Right lobe of liver (tissue), 6 donors: Measurements from ENCODE around the gene NLRC5. TPM values are rescaled to one million over a fixed set of nuclear protein-coding genes. Genes with fewer than 3 reads are reported as not detected.
"Not testable (repeated sequence)": the region's sequence is repeated elsewhere in the genome, so short reads cannot be mapped to it uniquely, and the experiment has no call there.

ENCODE experiments used
- ATAC-seq, 4 donors: fragments of 200-7000 bp; cut with Tn5 transposase; one replicate each; pipeline ENCODE4 v1.9.1; 2020; ENCODE audit warnings: mild to moderate bottlenecking in 4 of 4, moderate library complexity in 4 of 4
- DNase-seq, 3 donors: peaks; one replicate each; pipeline ENCODE4 v3.0.0-alpha.2; 2020
- H3K27ac ChIP-seq, 3 donors: fragments of 200-600 bp; one replicate each; pipeline ENCODE4 v1.8.0; 2022
- H3K27me3 ChIP-seq, 2 donors: fragments of 200-600 bp; one replicate each; pipeline ENCODE4 v1.8.0; 2022
- H3K36me3 ChIP-seq, 4 donors: fragments of 200-600 bp; sonication (generic) in 1 of 4; one replicate each; pipeline versions ENCODE4 v1.5.1 to v1.8.0; 2017 to 2022; ENCODE audit warnings: control low read depth in 1 of 4
- H3K4me1 ChIP-seq, 4 donors: fragments of 200-600 bp; sonication (generic) in 1 of 4; one replicate each; pipeline versions ENCODE4 v1.5.1 to v1.8.0; 2017 to 2022; ENCODE audit warnings: control low read depth in 1 of 4
- H3K4me3 ChIP-seq, 3 donors: fragments of 200-600 bp; one replicate each; pipeline ENCODE4 v1.8.0; 2022
- H3K9me3 ChIP-seq, 4 donors: fragments of 200-600 bp; sonication (generic) in 1 of 4; one replicate each; pipeline versions ENCODE4 v1.5.1 to v1.8.0; 2017 to 2022; ENCODE audit warnings: control low read depth in 1 of 4
- CTCF ChIP-seq, 4 donors: fragments of 200-600 bp in 3 of 4; fragments of 450-650 bp in 1 of 4; IDR thresholded peaks; one replicate each; pipeline versions ENCODE4 v1.5.1 to v1.8.0; 2016 to 2022; ENCODE audit warnings: antibody characterized with exemption in 4 of 4, mild to moderate bottlenecking in 2 of 4
- POLR2A ChIP-seq: fragments of 450-650 bp; IDR thresholded peaks from one replicate; pipeline ENCODE4 v1.6.1; 2017; ENCODE audit warnings: antibody characterized with exemption, mild to moderate bottlenecking
- WGBS: methylation state at CpG from one replicate; pipeline ENCODE4 v1.1.6; 2018; ENCODE audit warnings: low coverage, low lambda C conversion rate; ENCODE audit not compliant: insufficient coverage; ENCODE audit errors: missing lambda C conversion rate; 5-methylcytosine and 5-hydroxymethylcytosine counted together
- intact Hi-C, 2 donors: fragments of 100-400 bp; cut with DNase I; formaldehyde crosslinking; loops; one replicate each; pipeline versions ENCODE4 v1.11.2 to v1.14.1; 2022
- total RNA-seq, 6 experiments: library from RNA; depleted of rRNA in 2 of 6; stranded (reverse); fragments of >200 nt in 2 of 6; fragmentation: NEBNext Ultra II Directional in 3 of 6; extraction: Animal tissue kit (Norgen Biotek cat#: 25700) in 3 of 6; gene quantifications; one replicate each; pipeline versions ENCODE4 v1.1.0 to v1.2.4, GENCODE V29; 2016 to 2023
- donor health status: DM: no; HTN: yes; CAD: no.
- donor health status: DM: no; HTN: no; CAD: no.
- donor health status: DM: no; HTN: no; CAD: no.
- donor health status: DM: no; HTN: yes; CAD: no.
- donor health status: DM: no; HTN: yes; CAD: no.

The NLRC5 gene
- total RNA-seq, 6 experiments from 2014 or later = 4.6 to 25.2 (median 13.3) TPM

DNA sequence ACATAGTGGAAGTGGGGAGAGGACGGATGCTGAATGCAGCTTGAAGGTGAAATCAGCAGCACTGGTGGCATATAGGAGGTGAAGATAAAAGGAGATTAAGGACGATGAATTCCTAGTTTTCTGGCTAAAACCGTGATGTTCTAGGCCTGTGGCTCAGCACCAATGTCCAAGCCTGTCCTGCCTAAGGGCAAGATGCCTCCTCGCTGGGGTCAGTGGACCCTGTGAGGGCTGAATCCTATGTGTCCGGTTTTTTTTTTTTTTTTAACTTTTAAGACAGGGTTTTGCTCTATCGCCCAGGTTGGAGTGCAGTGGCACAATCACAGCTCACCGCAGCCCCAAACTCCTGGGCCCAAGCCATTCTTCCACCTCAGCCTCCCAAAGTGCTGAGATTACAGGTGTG, 115.8 kb downstream of the NLRC5 start:
- TF ChIP-seq POLR2A = no peak
- no peak for TF ChIP-seq CTCF (IDR thresholded peaks at IDR 0.05)
- Histone ChIP-seq H3K9me3 (no peaks in the 10 kb centered on the region), H3K4me3 (no peak overlapping the region), H3K4me1 (no peaks in the 10 kb centered on the region), H3K27ac (no peak overlapping the region), H3K27me3 (no peaks in the 10 kb centered on the region), H3K36me3 (no peaks in the 10 kb centered on the region)
- intact Hi-C loops = no loop called here
- DNase-seq (no peak), ATAC-seq (no peak)
- WGBS = 73% methylated on average over 6 of the region's 7 CpGs

- DNase-seq (peak in 1 of 3 donors; percentile 54), ATAC-seq (peak in 3 of 4 donors; percentile 29 to 50 (median 49))
- 100% methylated on average over 1 of the region's 2 CpGs for WGBS
- intact Hi-C loops = no loop called here
- TF ChIP-seq CTCF (IDR thresholded peaks at IDR 0.05) = no peak
- Histone ChIP-seq H3K9me3 (no peaks in the 10 kb centered on the region), H3K27ac (no peak overlapping the region), H3K27me3 (no peaks in the 10 kb centered on the region), H3K4me1 (no peaks in the 10 kb centered on the region), H3K4me3 (no peak overlapping the region), H3K36me3 (no peaks in the 10 kb centered on the region)
Measured at GRCh38 chr16:57106767-57107166, 117.4 kb downstream of the NLRC5 start.

GRCh38 chr16:57107321-57107922, 118.1 kb downstream of the NLRC5 start:
- Histone ChIP-seq H3K27me3 (no peaks in the 10 kb centered on the region), H3K36me3 (no peaks in the 10 kb centered on the region), H3K9me3 (no peaks in the 10 kb centered on the region), H3K4me1 (no peaks in the 10 kb centered on the region), H3K4me3 (no peak overlapping the region), H3K27ac (no peak overlapping the region)
- ATAC-seq = peak in 2 of 4 donors; percentile 20 to 36
- intact Hi-C loops = no loop called here
- TF ChIP-seq POLR2A = no peak
- WGBS = 57% methylated on average over 3 of the region's 9 CpGs
- no peak for DNase-seq

GRCh38 chr16:57108432-57108831, 119.1 kb downstream of the NLRC5 start:
- no peak for TF ChIP-seq CTCF (IDR thresholded peaks at IDR 0.05)
- TF ChIP-seq POLR2A = no peak
- no peak for ATAC-seq
- WGBS = 64% methylated on average over 1 of the region's 1 CpG
- H3K36me3 ChIP-seq = no peaks in the 10 kb centered on the region
- H3K9me3 ChIP-seq = no peaks in the 10 kb centered on the region
- H3K27ac ChIP-seq = no peak overlapping the region
- no peak overlapping the region for H3K4me3 ChIP-seq
- no peak for DNase-seq
- no peaks in the 10 kb centered on the region for H3K4me1 ChIP-seq
- intact Hi-C loops = no loop called here
- H3K27me3 ChIP-seq = no peaks in the 10 kb centered on the region

DNA sequence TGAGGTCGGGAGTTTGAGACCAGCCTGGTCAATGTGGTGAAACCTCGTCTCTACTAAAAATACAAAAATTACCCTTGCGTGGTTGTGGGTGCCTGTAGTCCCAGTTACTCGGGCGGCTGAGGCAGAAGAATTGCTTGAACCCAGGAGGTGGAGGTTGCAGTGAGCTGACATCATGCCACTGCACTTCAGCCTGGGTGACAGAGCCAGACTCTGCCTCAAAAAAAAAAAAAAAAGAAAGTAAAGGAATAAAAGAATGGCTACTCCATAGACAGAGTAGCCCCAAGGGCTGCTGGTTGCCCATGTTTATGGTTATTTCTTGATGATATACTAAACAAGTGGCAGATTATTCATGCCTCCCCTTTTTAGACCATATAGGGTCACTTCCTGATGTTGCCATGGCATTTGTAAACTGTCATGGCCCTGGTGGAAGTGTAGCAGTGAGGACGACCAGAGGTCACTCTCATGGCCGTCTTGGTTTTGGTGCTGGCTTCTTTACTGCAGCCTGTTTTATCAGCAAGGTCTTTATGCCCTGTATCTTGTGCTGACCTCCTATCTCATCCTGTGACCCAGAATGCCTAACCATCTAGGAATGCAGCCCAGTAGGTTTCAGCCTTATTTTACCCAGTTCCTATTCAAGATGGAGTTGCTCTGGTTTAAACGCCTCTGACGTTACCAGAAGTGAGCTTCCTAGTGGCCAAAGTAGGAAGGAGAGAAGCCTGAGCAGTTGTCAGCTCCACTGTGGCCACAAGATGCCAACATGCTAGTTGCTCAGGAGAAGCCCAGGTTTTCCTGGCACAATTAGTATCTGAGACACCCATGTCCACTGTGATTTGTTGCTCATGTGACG, 120.1 kb downstream of the NLRC5 start:
- WGBS = 73% methylated on average over 9 of the region's 10 CpGs
- H3K4me3 ChIP-seq, H3K27ac ChIP-seq, ATAC-seq, intact Hi-C loops, H3K4me1 ChIP-seq, H3K9me3 ChIP-seq, H3K27me3 ChIP-seq, H3K36me3 ChIP-seq, DNase-seq: not testable (repeated sequence)
